PC-3 (cell line): ENCODE data around the gene ITPKC. TPM values are rescaled to one million over a fixed set of nuclear protein-coding genes. Genes with fewer than 3 reads are reported as not detected.

Source experiments
- ATAC-seq: fragments of 200-7000 bp; cut with Tn5 transposase; 2 replicates; pipeline ENCODE4 v1.9.1; 2020; ENCODE audit warnings: mild to moderate bottlenecking, moderate library complexity
- BruUV-seq: library from RNA; stranded (reverse); fragments of 400-500 nt; replicated peaks from 2 replicates; lab custom pipeline; 2021; lab: Mats Ljungman, UMichigan
- CTCF ChIA-PET: fragments of 300-600 bp; sonication (Branson Sonifier 250); formaldehyde crosslinking; loops from one replicate; lab custom pipeline; 2022; ENCODE audit warnings: antibody characterized with exemption; lab: Charles Lee
- POLR2A ChIA-PET: fragments of 300-600 bp; sonication (Branson Sonifier 250); formaldehyde crosslinking; loops from one replicate; lab custom pipeline; 2022; ENCODE audit warnings: antibody characterized with exemption; ENCODE audit not compliant: unreplicated experiment; lab: Charles Lee
- DNase-seq: peaks from one replicate; pipeline ENCODE4 v3.0.0-alpha.2; 2015
- H2AFZ ChIP-seq: fragments of 300-600 bp; sonication (generic); 2 replicates; pipeline ENCODE4 v1.6.0; 2016; ENCODE audit warnings: antibody characterized with exemption, low read length
- H3F3A ChIP-seq: fragments of 300-600 bp; sonication (generic); one replicate; pipeline ENCODE4 v1.6.0; 2017; ENCODE audit warnings: antibody characterized with exemption, low read length, control low read depth, mild to moderate bottlenecking; ENCODE audit not compliant: unreplicated experiment
- H3K27ac ChIP-seq: fragments of 300-600 bp; sonication (generic); 2 replicates; pipeline ENCODE4 v1.5.1; 2016; ENCODE audit warnings: mild to moderate bottlenecking, low read length
- H3K27me3 ChIP-seq: fragments of 300-600 bp; sonication (generic); 2 replicates; pipeline ENCODE4 v1.6.1; 2016; ENCODE audit warnings: low read length, mixed read lengths
- H3K36me3 ChIP-seq: fragments of 300-600 bp; sonication (generic); 2 replicates; pipeline ENCODE4 v1.6.1; 2016; ENCODE audit warnings: low read depth, mixed run types, low read length, mixed read lengths
- H3K4me1 ChIP-seq: fragments of 300-600 bp; sonication (generic); 2 replicates; pipeline ENCODE4 v1.5.1; 2016; ENCODE audit warnings: low read length; ENCODE audit not compliant: insufficient read depth
- H3K4me2 ChIP-seq: fragments of 300-600 bp; sonication (generic); 2 replicates; pipeline ENCODE4 v1.6.0; 2016; ENCODE audit warnings: low read length
- H3K4me3 ChIP-seq: fragments of 300-600 bp; sonication (generic); 2 replicates; pipeline ENCODE4 v1.5.1; 2016; ENCODE audit warnings: mild to moderate bottlenecking, low read length, mixed read lengths
- H3K79me2 ChIP-seq: fragments of 300-600 bp; sonication (generic); 2 replicates; pipeline ENCODE4 v1.6.1; 2017; ENCODE audit warnings: low read length, mixed read lengths
- H3K9ac ChIP-seq: fragments of 300-600 bp; sonication (generic); 2 replicates; pipeline ENCODE4 v1.6.0; 2016; ENCODE audit warnings: mild to moderate bottlenecking, low read length
- H3K9me2 ChIP-seq: fragments of 300-600 bp; sonication (generic); replicated peaks from 2 replicates; pipeline ENCODE4 v1.6.1; 2016; ENCODE audit warnings: mixed run types, low read length, mixed read lengths
- H3K9me3 ChIP-seq: fragments of 300-600 bp; sonication (generic); 2 replicates; pipeline ENCODE4 v1.6.1; 2016; ENCODE audit warnings: low read length, mixed read lengths
- H4K20me1 ChIP-seq: fragments of 300-600 bp; sonication (generic); 2 replicates; pipeline ENCODE4 v1.6.1; 2016; ENCODE audit warnings: low read length, mixed read lengths
- EZH2 ChIP-seq: fragments of 300-600 bp; sonication (generic); IDR thresholded peaks from one replicate; pipeline ENCODE4 v1.6.1; 2017; ENCODE audit warnings: antibody characterized with exemption, mild to moderate bottlenecking, low read length; ENCODE audit not compliant: unreplicated experiment
- EZH2phosphoT487 ChIP-seq: fragments of 300-600 bp; sonication (generic); IDR thresholded peaks from 2 replicates; pipeline ENCODE4 v1.6.1; 2018; ENCODE audit warnings: mild to moderate bottlenecking, antibody characterized with exemption, low read length, borderline replicate concordance
- intact Hi-C: fragments of 100-400 bp; cut with micrococcal nuclease; formaldehyde crosslinking; loops from 2 replicates; pipeline ENCODE4 v1.9.0; 2023
- total RNA-seq: library from RNA; depleted of rRNA; stranded (reverse); fragments of >200 nt; gene quantifications from 2 replicates; pipeline ENCODE4 v1.2.3, GENCODE V29; 2014
- TF ChIP-seq, protein P1 (sequence below): fragments of 300-600 bp; sonication (generic); conservative IDR thresholded peaks from 2 replicates; pipeline ENCODE4 v1.5.1; 2017; ENCODE audit warnings: antibody characterized with exemption, low read depth, mild to moderate bottlenecking, low read length

ITPKC gene
- total RNA-seq, 1 experiment from 2014 or later, result 28.4 TPM

GRCh38 chr19:40741527-40742390 lies 24.8 kb downstream of the ITPKC start:
- Histone ChIP-seq H3K36me3 (peaks cover 7% of the 10 kb centered on the region; the same call in 1 of the 2 replicates), H4K20me1 (no peaks in the 10 kb centered on the region), H3K9me3 (no peaks in the 10 kb centered on the region), H3K79me2 (no peaks in the 10 kb centered on the region), H3K9me2 (no peaks in the 10 kb centered on the region), H3K4me2 (no peak overlapping the region), H3K4me3 (no peak overlapping the region), H2AFZ (no peak overlapping the region), H3F3A (no peaks in the 10 kb centered on the region), H3K27me3 (no peaks in the 10 kb centered on the region), H3K27ac (no peak overlapping the region), H3K4me1 (no peaks in the 10 kb centered on the region), H3K9ac (no peak overlapping the region)
- DNase-seq (no peak), ATAC-seq (no peak)
- ChIA-PET CTCF (no interaction called here), POLR2A (interaction anchor here (0.6 kb wide), 1 partner anchor 124 kb away, joined by 4 read pairs; no protein-coding TSS in a partner anchor)
- TF ChIP-seq, protein P1, sequence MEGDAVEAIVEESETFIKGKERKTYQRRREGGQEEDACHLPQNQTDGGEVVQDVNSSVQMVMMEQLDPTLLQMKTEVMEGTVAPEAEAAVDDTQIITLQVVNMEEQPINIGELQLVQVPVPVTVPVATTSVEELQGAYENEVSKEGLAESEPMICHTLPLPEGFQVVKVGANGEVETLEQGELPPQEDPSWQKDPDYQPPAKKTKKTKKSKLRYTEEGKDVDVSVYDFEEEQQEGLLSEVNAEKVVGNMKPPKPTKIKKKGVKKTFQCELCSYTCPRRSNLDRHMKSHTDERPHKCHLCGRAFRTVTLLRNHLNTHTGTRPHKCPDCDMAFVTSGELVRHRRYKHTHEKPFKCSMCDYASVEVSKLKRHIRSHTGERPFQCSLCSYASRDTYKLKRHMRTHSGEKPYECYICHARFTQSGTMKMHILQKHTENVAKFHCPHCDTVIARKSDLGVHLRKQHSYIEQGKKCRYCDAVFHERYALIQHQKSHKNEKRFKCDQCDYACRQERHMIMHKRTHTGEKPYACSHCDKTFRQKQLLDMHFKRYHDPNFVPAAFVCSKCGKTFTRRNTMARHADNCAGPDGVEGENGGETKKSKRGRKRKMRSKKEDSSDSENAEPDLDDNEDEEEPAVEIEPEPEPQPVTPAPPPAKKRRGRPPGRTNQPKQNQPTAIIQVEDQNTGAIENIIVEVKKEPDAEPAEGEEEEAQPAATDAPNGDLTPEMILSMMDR, result no peak
- TF ChIP-seq EZH2 (no peak), EZH2phosphoT487 (no peak)
- BruUV-seq, result TSS peak; percentile 14
- intact Hi-C loops, result no loop called here

DNA sequence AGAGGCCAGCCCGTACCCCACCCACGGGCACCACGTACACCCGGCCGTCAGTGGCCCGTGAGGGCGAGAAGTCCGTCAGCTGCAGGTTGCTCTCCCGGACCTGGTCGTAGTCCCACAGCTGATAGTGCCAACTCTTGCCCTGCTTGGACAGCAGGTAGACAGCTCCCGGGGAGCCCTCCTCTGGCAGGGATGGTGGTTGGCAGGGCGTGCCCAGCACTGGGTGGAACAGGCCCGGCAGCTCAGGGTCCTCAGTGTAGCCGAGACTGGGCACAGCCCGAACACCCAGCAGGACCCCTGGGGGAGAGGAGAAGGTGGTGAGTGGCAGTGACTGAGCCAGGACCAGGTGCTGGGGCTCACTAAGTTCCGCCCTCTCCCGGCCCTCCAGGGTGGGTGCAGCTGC lies 25.6 kb downstream of the ITPKC start:
- DNase-seq (no peak), ATAC-seq (no peak)
- intact Hi-C loops, result no loop called here
- Histone ChIP-seq H3F3A (no peaks in the 10 kb centered on the region), H3K9me3 (no peaks in the 10 kb centered on the region), H3K36me3 (peaks cover 2% of the 10 kb centered on the region; the same call in 1 of the 2 replicates), H3K4me3 (no peak overlapping the region), H3K9me2 (no peaks in the 10 kb centered on the region), H2AFZ (no peak overlapping the region), H3K9ac (no peak overlapping the region), H3K27ac (no peak overlapping the region), H3K4me2 (no peak overlapping the region), H3K79me2 (no peaks in the 10 kb centered on the region), H3K4me1 (no peaks in the 10 kb centered on the region), H3K27me3 (no peaks in the 10 kb centered on the region), H4K20me1 (no peaks in the 10 kb centered on the region)
- ChIA-PET POLR2A (no interaction called here), CTCF (no interaction called here)
- no TSS peak for BruUV-seq
- TF ChIP-seq EZH2phosphoT487, result no peak
- no peak for TF ChIP-seq EZH2

GRCh38 chr19:40742886-40743285 lies 26.0 kb downstream of the ITPKC start:
- no peak overlapping the region for H3K9ac ChIP-seq
- TF ChIP-seq EZH2 (no peak), EZH2phosphoT487 (no peak)
- TF ChIP-seq, protein P1, result no peak
- intact Hi-C loops, result no loop called here
- H3K4me2 ChIP-seq, result no peak overlapping the region
- BruUV-seq, result no TSS peak
- no peak for ATAC-seq
- H3K27me3 ChIP-seq, result no peaks in the 10 kb centered on the region
- ChIA-PET POLR2A (no interaction called here), CTCF (no interaction called here)
- H3F3A ChIP-seq, result no peaks in the 10 kb centered on the region
- no peak overlapping the region for H3K27ac ChIP-seq
- H4K20me1 ChIP-seq, result no peaks in the 10 kb centered on the region
- no peaks in the 10 kb centered on the region for H3K9me3 ChIP-seq
- no peaks in the 10 kb centered on the region for H3K4me1 ChIP-seq
- no peaks in the 10 kb centered on the region for H3K79me2 ChIP-seq
- no peak overlapping the region for H3K4me3 ChIP-seq
- DNase-seq, result no peak
- no peaks in the 10 kb centered on the region for H3K9me2 ChIP-seq
- no peak overlapping the region for H2AFZ ChIP-seq
- H3K36me3 ChIP-seq, result no peaks in the 10 kb centered on the region
